Measurements from ENCODE around the gene ASCL5.

The ASCL5 gene

DNA sequence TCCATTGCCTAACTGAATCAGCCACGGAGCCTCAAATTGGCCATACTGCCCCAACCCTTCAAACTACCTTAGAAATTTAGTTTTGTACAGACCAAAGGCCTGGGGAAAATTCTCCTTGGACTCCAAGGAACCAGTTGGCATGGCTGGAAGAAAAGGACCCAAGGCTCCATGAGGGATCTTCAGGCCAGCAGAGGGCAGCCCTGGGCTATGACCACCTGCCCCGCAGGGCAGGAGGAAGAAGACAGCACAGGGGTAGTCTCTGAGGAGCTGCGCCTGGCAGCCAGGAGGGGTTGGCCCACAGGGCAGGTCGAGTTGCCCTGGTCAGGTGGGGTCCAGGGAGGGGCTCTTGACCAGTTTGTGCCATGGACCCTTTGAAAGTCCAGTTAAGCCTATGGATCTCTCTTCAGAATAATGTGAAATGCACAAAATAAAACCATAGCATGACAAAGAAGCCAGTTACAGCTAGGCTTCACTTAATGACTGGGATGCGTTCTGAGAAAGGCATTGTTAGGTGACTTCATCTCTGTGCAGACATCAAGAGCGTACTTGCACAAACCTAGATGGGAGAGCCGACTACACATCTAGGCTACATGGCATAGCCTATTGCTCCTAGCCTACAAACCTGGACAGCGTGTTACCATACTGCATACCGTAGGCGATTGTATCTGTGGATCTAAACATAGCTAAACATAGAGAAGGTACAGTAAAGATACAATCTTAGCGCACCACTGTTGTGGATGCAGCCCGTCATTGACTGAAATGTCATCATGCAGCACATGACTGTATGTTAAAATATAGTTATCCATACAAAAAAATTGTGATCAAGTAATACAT, 40.9 kb downstream of the ASCL5 start:
- DNase-seq (ENCODE audit: low spot score) = peak; percentile 29

DNA sequence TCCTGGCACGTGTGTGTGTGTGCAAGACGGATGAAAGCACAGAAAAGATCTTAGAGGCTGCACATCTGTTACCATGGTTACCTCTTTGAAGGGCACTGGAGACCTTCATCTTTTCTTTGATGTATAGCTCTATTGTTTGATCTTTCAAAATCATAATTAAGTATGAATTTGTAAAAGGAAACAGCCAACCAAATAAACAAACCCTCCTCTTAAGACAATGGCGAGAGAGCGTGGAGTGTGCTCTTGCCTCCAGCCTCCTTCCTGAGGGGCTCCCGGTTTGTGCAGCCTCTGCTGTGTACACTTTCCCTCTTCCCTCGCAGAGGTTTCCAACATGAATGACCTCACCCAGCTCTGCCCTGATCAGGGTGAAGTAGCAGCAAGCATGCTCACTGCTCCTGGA, 42.7 kb downstream of the ASCL5 start:
- DNase-seq (ENCODE audit: low spot score) = no peak

DNA sequence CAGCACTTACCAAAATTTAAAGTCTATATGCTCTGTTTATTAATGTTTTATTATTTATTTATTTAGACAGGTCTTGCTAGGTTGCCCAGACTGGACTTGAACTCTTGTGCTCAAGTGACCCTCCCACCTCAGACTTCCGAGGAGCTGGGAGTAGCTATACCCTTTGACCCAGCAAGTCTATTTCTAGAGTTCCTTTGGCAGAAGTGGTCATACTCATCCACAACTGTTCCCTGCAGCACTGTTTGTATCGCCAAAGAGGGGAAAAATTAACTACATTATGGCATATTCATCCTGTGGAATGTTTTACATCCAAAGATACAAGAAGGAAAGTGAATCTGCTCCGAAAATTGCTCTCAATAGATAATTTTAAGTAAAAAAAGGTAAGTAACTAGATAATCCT, 43.2 kb downstream of the ASCL5 start:
- DNase-seq (ENCODE audit: low spot score) = no peak

DNA sequence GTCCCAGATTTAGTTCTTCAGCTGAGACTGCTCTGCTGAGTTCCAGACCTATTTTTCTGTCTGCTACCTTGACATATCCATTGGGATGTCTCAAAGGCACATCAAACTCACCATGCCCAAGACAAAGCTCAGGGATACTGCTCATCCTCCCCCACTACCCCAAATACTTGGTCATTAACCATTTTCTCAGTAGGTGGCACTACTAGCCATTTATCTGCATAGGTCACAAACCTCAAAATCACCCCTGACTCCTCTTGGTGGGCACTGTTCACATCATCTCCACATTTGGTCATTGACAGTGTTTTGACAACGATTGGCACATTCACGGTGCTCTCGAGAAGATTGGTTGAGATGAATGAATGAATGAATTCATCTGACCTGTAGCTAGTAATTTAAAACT, 46.8 kb downstream of the ASCL5 start:
- DNase-seq (ENCODE audit: low spot score) = no peak

DNA sequence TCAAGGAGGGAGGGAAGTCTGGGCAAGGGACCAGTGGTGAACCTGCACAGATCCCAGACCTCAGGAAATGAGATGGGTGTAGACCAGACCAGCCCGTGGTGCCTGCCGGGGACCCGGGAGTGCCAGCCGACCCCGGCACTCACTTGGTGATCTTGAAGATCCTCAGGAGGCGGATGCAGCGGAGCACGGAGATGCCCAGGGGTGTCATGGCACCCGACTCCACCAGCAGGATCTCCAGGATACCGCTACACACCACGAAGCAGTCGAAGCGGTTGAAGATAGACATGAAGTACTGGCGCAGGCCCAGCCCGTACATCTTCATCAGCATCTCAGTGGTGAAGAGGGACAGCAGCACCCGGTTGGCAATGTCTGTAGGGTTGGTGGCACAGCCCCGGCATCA, 49.2 kb downstream of the ASCL5 start:
- no peak for DNase-seq (ENCODE audit: low spot score)

DNA sequence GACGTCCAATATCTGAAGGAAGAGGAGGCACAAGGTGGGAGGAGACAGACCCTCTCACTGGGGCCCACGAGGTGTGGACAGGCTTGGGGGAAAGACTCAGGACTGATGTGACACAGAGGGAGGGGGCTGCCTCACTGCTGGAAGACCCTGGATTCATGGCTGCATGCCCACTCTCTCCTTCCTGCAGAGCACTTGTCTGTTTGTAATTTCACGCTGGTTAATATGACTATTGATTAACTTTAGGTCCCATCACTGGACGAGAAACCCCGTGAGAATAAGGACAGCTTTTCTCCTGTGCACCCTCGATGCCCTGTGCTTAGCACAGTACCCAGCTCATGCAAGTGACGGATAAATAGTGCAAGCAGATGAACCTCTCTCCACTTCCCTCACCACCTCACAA, 49.9 kb downstream of the ASCL5 start:
- no peak for DNase-seq (ENCODE audit: low spot score)

DNA sequence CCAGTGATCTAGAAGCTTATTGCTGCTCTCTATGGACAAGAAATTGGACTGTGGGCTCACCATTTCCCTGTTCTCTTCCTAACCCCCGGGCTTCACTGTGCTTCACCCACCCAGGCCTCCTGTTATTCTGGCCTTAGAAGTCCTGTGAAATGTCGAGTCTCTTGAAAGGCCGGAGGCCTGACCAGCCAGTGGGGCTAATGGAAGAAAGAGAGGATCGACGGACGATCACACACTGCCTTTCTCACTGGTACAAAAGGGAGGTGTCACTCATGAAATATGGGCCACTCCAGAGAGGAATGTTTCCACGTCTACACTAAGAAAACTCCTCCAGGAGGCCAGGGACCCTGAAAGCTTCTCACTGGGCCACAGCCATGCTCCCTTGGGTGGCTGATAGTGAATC, 50.9 kb downstream of the ASCL5 start:
- DNase-seq (ENCODE audit: low spot score) = no peak

DNA sequence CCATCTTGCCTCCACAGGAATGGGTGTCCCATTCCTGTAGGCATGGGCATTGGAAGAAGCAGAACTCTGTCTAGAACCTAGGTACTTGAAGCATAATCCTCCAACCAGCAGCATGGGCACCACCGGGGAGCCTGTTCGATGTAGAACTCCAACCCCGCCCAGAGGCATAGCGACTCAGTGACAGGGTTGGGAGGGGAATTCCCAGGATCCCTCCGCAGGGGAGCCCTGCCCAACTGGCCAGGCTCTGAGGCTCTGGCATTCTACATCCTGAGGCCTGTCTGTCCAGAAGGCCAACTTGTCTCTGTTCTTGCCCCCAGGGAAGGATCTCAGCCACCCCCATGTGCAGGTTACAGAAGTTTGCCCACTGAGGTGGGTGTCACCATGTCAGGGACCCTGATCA, 53.0 kb downstream of the ASCL5 start:
- no peak for DNase-seq (ENCODE audit: low spot score)

DNA sequence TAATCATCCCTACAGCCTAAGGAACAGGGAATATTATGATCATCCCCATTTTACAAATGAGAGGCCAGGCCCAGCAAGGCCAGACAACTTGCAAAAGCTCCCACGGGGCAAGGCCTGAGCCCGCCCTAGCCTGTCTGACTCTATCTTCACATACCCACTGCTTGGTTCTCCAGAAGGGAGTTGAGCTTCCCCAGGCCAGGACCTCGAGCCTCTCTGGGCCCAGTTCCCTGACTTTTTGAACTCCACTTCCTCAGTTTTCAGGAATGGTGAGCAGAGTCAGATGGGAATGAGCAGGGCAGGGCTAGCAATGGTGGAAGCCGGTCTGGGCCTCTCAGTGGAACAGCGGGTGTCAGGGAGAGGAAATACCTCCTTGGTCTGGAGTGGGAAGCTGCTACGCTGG, 54.1 kb downstream of the ASCL5 start:
- DNase-seq (ENCODE audit: low spot score) = no peak

DNA sequence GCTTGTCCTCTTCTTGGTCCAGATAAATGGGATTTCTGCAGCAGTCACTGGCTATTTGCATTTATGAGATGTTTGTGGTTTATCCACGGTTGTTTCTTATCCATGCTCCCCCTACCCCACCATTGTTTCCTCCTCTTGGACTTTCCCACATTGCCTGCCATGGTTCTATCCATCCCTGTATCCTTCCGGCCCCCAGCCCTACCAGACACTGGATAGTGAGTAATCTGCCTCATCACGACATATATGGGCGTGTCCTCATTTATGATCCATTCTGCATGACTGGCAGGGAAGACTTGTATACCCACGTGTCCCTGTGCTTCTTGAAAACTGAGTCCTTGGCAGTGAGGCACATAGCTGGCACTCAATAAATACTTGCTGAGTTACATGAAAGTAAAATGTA, 54.8 kb downstream of the ASCL5 start:
- DNase-seq (ENCODE audit: low spot score) = no peak

DNA sequence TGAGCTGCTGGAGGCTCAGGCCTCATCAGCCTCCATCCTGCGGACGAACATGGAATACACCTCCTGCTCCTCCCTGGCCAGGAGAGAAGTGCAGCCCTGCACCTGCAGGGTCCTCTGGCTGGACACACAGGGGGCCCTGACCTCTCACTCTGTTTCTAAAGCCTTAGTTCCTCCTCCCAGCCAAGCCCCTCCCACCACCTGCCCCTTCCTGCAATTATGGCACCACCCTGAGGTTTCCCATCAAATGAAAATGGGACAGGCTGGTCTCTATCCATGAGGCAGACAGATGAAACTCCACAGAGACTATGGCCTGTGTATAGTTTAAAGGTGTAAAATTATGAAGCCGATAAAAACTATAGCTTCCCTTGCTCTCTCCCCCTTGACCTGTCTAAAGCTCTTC, 57.3 kb downstream of the ASCL5 start:
- no peak for DNase-seq (ENCODE audit: low spot score)

DNA sequence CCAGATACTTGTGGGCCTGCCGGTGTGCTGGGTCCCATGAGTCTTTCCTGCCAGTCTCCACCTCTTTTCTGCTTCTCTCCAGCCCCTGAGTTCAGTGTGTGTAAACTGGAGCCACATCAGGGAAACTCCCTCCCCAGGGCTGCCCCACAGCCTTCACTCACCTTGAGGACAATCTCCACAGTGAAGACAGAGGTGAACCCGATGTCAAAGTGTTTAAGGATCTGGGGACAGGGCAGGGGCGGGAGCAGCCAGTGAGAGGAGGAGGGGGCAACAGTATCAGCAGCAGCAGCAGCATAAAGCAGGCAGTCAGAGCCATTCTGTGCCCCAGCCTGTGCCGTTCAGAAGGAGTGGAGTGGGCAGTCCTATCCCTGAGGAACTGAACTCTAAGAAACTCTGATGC, 58.0 kb downstream of the ASCL5 start:
- no peak for DNase-seq (ENCODE audit: low spot score)

DNA sequence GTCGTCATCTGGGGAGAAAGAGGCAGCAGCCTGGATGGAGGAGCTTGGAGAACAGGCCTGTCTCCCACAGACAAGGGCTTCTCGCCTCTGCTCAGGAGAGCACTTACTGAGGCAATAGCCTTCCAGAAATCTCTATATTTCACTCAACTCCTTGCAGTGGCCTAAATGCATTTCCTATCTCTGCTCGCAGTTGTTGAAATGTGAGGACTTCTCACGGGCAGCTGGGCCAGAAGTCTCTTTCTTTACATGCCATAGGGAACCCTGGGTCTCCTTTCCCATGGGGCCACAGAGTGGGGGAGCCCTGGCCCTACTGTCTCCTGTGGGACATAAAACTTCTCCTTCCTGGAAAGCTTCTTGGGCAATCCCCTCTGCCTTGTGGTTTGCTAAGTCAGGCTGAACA, 60.0 kb downstream of the ASCL5 start:
- no peak for DNase-seq (ENCODE audit: low spot score)

DNA sequence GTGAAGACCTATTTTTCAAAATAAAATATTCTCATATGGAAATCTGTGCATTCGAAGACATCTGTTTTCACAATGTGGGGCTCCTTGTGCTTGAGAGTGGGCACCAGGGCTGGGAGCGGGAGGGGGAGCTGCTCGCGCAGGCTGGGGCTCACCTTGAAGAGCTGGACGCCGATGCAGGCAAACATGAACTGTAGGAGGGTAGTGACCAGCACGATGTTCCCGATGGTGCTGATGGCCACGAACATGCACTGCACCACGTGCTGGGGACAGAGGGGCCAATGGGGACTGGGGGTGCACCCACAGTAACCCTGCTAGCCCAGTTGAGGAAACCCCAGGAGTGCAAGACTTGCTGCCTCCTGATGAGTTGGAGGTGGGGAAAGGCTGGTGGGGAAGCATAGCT, 61.3 kb downstream of the ASCL5 start:
- no peak for DNase-seq (ENCODE audit: low spot score)

DNA sequence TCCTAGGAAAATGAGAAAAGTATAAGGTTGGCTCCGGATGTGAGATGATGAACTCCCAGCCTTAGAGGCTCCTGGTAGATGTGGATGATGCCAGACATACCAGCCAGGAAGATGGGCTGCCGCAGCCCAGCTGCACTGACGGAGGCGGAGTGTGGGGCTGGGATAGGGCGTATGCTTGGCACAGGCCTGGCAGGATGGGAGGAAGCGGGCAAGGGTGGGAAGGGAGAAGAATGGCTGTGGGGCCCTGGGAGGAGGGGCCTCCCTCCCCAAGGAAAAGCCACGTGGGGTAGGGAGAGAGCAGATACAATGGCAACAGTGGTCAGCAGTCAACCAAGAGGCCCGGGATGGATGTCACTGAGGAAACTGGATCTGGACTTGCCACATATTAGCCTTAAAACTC, 62.2 kb downstream of the ASCL5 start:
- no peak for DNase-seq (ENCODE audit: low spot score)
